Left lung (tissue), 10 donors: ENCODE results near the gene CCDC187. TPM values are rescaled to one million over a fixed set of nuclear protein-coding genes. Genes with fewer than 3 reads are reported as not detected.
A peak's percentile ranks its signal among the peaks of the same experiment; 100 is the strongest.

Source experiments
- ATAC-seq: fragments of 200-7000 bp; cut with Tn5 transposase; one replicate; pipeline ENCODE4 v1.9.1; 2020; ENCODE audit warnings: moderate library complexity
- DNase-seq, 4 donors: peaks; one replicate each; pipeline ENCODE4 v3.0.0-alpha.2; 2013 to 2020
- H3K27ac ChIP-seq, 2 donors: fragments of 200-600 bp; sonication (generic) in 1 of 2; one replicate each; pipeline versions ENCODE4 v1.5.0 to v1.8.0; 2020 to 2021
- H3K27me3 ChIP-seq, 2 donors: fragments of 200-600 bp; sonication (generic) in 1 of 2; one replicate each; pipeline versions ENCODE4 v1.5.0 to v1.8.0; 2020 to 2021
- H3K36me3 ChIP-seq, 2 donors: fragments of 200-600 bp; sonication (generic) in 1 of 2; one replicate each; pipeline versions ENCODE4 v1.5.0 to v1.8.0; 2020 to 2021
- H3K4me1 ChIP-seq, 2 donors: fragments of 200-600 bp; one replicate each; pipeline ENCODE4 v1.8.0; 2021
- H3K4me3 ChIP-seq, 2 donors: fragments of 200-600 bp; sonication (generic) in 1 of 2; one replicate each; pipeline versions ENCODE4 v1.5.0 to v1.8.0; 2020 to 2021; ENCODE audit warnings: mild to moderate bottlenecking in 1 of 2
- H3K9me3 ChIP-seq, 2 donors: fragments of 200-600 bp; sonication (generic) in 1 of 2; one replicate each; pipeline versions ENCODE4 v1.5.0 to v1.8.0; 2020 to 2021
- intact Hi-C, 2 donors: fragments of 100-400 bp; cut with DNase I; formaldehyde crosslinking; loops; one replicate each; pipeline versions ENCODE4 v1.11.2 to v1.14.2; 2022
- polyA plus RNA-seq, 6 donors: library from polyadenylated mRNA; unstranded; fragments of 120-200 nt; gene quantifications; one replicate each; pipeline ENCODE4 v1.2.1, GENCODE V29; 2013; ENCODE audit not compliant: insufficient read length in 6 of 6
- total RNA-seq, 2 donors: library from RNA; stranded (reverse); fragmentation: NEBNext Ultra II Directional; extraction: Animal tissue kit (Norgen Biotek cat#: 25700); gene quantifications; one replicate each; pipeline ENCODE4 v1.2.1, GENCODE V29; 2021
- TF ChIP-seq, protein P1 (sequence below), 2 donors: fragments of 200-600 bp; sonication (generic) in 1 of 2; IDR thresholded peaks; one replicate each; pipeline versions ENCODE4 v1.5.0 to v1.8.0; 2021; ENCODE audit warnings: antibody characterized with exemption in 2 of 2
- donor health status: DM: no; HTN: yes; CAD: no.
- donor health status: DM: no; HTN: no; CAD: no.

The CCDC187 gene
- total and polyA plus RNA-seq, 8 donors: 0.47 to 3.0 (median 1.9) TPM

GRCh38 chr9:136293476-136294077 lies 10.3 kb downstream of the CCDC187 start:
- no peak for ATAC-seq
- intact Hi-C loops: no loop called here
- TF ChIP-seq, protein P1, sequence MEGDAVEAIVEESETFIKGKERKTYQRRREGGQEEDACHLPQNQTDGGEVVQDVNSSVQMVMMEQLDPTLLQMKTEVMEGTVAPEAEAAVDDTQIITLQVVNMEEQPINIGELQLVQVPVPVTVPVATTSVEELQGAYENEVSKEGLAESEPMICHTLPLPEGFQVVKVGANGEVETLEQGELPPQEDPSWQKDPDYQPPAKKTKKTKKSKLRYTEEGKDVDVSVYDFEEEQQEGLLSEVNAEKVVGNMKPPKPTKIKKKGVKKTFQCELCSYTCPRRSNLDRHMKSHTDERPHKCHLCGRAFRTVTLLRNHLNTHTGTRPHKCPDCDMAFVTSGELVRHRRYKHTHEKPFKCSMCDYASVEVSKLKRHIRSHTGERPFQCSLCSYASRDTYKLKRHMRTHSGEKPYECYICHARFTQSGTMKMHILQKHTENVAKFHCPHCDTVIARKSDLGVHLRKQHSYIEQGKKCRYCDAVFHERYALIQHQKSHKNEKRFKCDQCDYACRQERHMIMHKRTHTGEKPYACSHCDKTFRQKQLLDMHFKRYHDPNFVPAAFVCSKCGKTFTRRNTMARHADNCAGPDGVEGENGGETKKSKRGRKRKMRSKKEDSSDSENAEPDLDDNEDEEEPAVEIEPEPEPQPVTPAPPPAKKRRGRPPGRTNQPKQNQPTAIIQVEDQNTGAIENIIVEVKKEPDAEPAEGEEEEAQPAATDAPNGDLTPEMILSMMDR (IDR thresholded peaks at IDR 0.05): no peak
- Histone ChIP-seq H3K9me3 (no peaks in the 10 kb centered on the region), H3K4me1 (no peaks in the 10 kb centered on the region), H3K27me3 (peaks cover 0 to 40% of the 10 kb centered on the region in 2 donors), H3K36me3 (no peaks in the 10 kb centered on the region), H3K4me3 (no peak overlapping the region), H3K27ac (no peak overlapping the region)
- peak in 1 of 4 donors; percentile 14 for DNase-seq

DNA sequence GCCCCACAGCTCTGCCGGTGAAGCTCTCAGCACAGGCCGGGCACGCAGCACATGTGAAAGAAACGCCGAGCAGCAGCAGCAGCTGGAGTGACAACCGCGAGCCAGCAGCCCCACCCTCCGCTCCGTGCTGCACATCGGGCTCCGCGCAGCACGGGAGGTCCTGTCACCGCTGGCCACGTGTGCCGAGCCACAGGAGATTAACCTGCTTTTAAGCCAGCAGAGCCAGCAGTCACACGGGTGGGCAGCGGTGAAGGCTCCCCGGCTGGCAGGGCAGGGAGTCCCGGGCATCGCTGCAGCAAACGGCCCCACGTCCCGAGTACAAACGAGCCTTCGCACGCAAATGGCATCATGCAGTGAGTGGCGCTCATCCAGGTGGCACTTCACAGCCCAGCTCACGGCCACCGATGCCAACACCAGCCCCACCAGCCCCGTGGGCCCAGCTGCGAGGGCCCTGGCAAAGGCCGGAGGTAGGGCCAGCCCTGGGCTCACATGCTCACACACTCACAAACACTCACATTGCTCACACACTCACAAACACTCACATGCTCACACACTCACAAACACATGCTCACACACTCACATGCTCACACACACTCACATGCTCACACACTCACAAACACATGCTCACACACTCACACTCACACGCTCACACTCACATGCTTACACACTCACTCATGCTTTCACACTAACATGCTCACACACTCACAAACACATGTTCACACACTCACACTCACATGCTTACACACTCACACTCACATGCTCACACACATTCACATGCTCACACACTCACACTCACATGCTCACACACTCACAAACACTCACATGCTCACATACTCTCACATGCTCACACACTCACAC lies 11.1 kb downstream of the CCDC187 start:
- Histone ChIP-seq H3K36me3 (no peaks in the 10 kb centered on the region), H3K4me1 (no peaks in the 10 kb centered on the region), H3K27ac (no peak overlapping the region), H3K27me3 (peaks cover 0 to 48% of the 10 kb centered on the region in 2 donors), H3K9me3 (no peaks in the 10 kb centered on the region), H3K4me3 (no peak overlapping the region)
- DNase-seq: peak in 2 of 4 donors; percentile 26 to 78
- ATAC-seq: no peak
- intact Hi-C loops: no loop called here
- TF ChIP-seq, protein P1 (IDR thresholded peaks at IDR 0.05): no peak

GRCh38 chr9:136292026-136292538 lies 11.8 kb downstream of the CCDC187 start:
- Histone ChIP-seq H3K27me3 (peaks cover 0 to 54% of the 10 kb centered on the region in 2 donors), H3K9me3 (no peaks in the 10 kb centered on the region), H3K4me1 (no peaks in the 10 kb centered on the region), H3K4me3 (no peak overlapping the region), H3K27ac (no peak overlapping the region), H3K36me3 (no peaks in the 10 kb centered on the region)
- DNase-seq (peak in 1 of 4 donors; percentile 62), ATAC-seq (no peak)
- TF ChIP-seq, protein P1 (IDR thresholded peaks at IDR 0.05): no peak
- intact Hi-C loops: no loop called here

GRCh38 chr9:136291306-136292025 lies 12.4 kb downstream of the CCDC187 start:
- TF ChIP-seq, protein P1 (IDR thresholded peaks at IDR 0.05): no peak
- peaks cover 0 to 55% of the 10 kb centered on the region in 2 donors for H3K27me3 ChIP-seq
- no peak overlapping the region for H3K27ac ChIP-seq
- H3K4me3 ChIP-seq: no peak overlapping the region
- intact Hi-C loops: no loop called here
- no peaks in the 10 kb centered on the region for H3K9me3 ChIP-seq
- ATAC-seq: no peak
- no peaks in the 10 kb centered on the region for H3K4me1 ChIP-seq
- H3K36me3 ChIP-seq: no peaks in the 10 kb centered on the region
- DNase-seq: peak in 1 of 4 donors; percentile 65
